Measurements from ENCODE around the gene ZBTB48. TPM values are rescaled to one million over a fixed set of nuclear protein-coding genes. Genes with fewer than 3 reads are reported as not detected.

Gene ZBTB48
- total RNA-seq, 2 experiments from 2014 or later: 23.2 to 26.0 TPM

DNA sequence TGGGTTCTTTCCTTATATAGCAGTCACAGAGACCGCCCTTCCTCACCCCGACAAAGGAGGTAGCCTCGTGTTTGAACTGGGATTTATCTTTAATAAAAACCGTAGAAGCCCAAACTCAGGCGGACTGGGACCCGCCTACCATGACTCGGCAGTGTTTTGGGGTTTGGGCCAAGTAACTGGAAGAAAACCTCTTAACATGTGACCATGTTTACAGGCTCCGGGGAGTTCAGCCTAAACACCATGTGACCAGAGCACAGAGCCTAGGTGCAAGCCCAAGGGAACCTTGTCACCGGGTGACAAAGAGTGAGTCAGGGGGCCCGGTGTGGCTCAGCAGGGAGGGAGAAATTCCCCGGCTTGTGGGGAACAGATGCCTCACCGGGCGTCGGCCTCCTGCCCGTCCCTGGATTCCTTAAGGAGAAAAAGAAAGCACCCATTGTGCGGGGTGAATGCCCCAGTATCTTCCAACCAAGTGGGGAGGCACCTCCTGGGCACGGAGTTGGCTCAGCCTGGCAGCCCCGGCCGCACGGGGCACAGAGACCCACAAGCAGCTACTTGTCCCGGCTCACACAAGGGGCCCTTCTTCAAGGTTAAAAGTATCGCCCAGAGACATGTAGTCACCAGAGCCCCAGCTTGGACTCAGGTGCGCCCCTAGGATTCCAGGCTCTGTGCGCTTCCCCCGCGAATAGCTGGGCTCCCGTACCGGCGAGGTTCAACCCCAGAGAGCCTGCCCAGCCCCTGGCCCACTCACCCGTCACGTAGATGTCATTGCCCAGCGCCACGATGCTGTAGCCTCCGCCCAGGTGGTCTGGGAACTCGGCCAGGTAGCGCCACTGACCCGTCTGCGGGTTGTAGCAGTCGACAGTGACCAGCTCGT, 21.5 kb downstream of the ZBTB48 start:
- Mint-ChIP-seq H3K36me3 (ENCODE audit: low read depth) (peaks cover 26% of the 10 kb centered on the region), H3K4me3 (peak overlapping the region; percentile 97), H3K27me3 (no peaks in the 10 kb centered on the region), H3K27ac (peak overlapping the region; percentile 94), H3K4me1 (peaks cover 40% of the 10 kb centered on the region), H3K9me3 (ENCODE audit: low read depth) (no peaks in the 10 kb centered on the region)
- CTCF ChIA-PET: interaction anchor here (0.5 to 3.6 kb wide), 7 partner anchors 12 to 84 kb away, joined by 3 to 14 read pairs (median 3); partner anchors contain the start of genes NOL9, PHF13 and ZBTB48
- ATAC-seq (peak; percentile 80), DNase-seq (peak; percentile 94)
- intact Hi-C loops (cut with DNase I, micrococcal nuclease): loop anchor here (1.0 to 10.0 kb wide), 10 partner anchors 12 to 1364 kb away; partner anchors contain the start of genes NOL9 (in 2 of the 2), ICMT (in 1 of the 2), NPHP4 (in 1 of the 2) and PARK7 (in 1 of the 2)
- POLR2A ChIA-PET: interaction anchor here (0.6 to 1.6 kb wide), 7 partner anchors 10 to 26 kb away, joined by 3 to 6 read pairs (median 4); partner anchors contain the start of genes PHF13 and ZBTB48

- intact Hi-C loops (cut with DNase I, micrococcal nuclease): loop anchor here (1.0 to 10.0 kb wide), 16 partner anchors 11 to 1363 kb away; partner anchors contain the start of genes CAMTA1 (in 2 of the 2), NOL9 (in 2 of the 2), DNAJC11 (in 1 of the 2) and ICMT (in 1 of the 2)
- ATAC-seq (peak; percentile 25), DNase-seq (peak; percentile 60)
- H3K9me3 Mint-ChIP-seq (ENCODE audit: low read depth): no peaks in the 10 kb centered on the region
- H3K36me3 Mint-ChIP-seq (ENCODE audit: low read depth): peaks cover 23% of the 10 kb centered on the region
- H3K4me3 Mint-ChIP-seq: peak overlapping the region; percentile 97
- no peaks in the 10 kb centered on the region for H3K27me3 Mint-ChIP-seq
- POLR2A ChIA-PET: interaction anchor here (0.6 to 1.6 kb wide), 5 partner anchors 10 to 208 kb away, joined by 3 to 6 read pairs (median 4); partner anchors contain the start of genes ACOT7 and PHF13
- CTCF ChIA-PET: interaction anchor here (0.6 to 3.6 kb wide), 5 partner anchors 12 to 48 kb away, joined by 3 to 14 read pairs (median 3); partner anchors contain the start of genes NOL9, PHF13 and ZBTB48
- H3K27ac Mint-ChIP-seq: peak overlapping the region; percentile 94
- peaks cover 35% of the 10 kb centered on the region for H3K4me1 Mint-ChIP-seq
Measured at GRCh38 chr1:6601923-6602668, 22.3 kb downstream of the ZBTB48 start.

DNA sequence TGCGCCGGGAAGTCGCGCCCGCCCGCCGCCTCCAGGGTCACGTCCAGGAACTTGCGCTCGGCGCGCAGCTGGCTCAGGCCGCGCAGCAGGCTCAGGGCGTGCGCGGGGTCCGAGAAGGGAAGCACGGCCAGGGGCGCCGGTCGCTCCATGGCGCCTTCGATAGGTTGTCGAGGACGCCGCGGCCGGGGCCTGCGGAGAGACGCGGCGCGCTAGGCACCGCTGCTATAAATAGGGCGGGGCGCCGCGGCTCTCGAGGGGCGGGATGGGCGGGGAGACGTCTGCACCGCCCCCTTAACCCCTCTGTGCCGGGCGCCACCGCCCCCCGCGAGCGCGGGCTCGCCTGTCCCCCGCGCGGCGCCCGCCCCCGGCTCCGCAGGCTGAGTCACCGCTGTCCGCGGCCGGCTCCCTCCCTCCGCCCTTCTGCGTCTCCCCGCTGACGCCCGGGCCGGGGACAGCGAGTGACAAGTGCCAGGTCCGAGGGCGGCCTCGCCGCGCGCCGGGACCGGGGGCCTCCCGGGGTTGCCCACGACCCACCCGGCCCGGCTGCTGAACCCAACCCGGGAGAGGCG, 23.0 kb downstream of the ZBTB48 start, which contains the start of gene KLHL21:
Gene KLHL21, minus strand, starts transcription at position 201 of the 569 bp plus-strand sequence. Its CDS starts 52 bp downstream, at position 149.
- intact Hi-C loops (cut with DNase I, micrococcal nuclease): loop anchor here (1.0 to 10.0 kb wide), 14 partner anchors 11 to 1362 kb away; partner anchors contain the start of genes CAMTA1 (in 2 of the 2), ACOT7 (in 1 of the 2), DNAJC11 (in 1 of the 2) and ICMT (in 1 of the 2)
- no peaks in the 10 kb centered on the region for H3K9me3 Mint-ChIP-seq (ENCODE audit: low read depth)
- ATAC-seq (peak; percentile 45), DNase-seq (peak; percentile 93)
- H3K4me3 Mint-ChIP-seq: peak within 1 kb of the TSS; percentile 97
- peak within 1 kb of the TSS; percentile 95 for H3K27ac Mint-ChIP-seq
- H3K4me1 Mint-ChIP-seq: peaks cover 30% of the 10 kb centered on the region
- ChIA-PET CTCF (interaction anchor here (1.4 kb wide), 2 partner anchors 10 to 43 kb away, joined by 6 to 11 read pairs; no protein-coding TSS in a partner anchor), POLR2A (interaction anchor here (0.7 to 1.6 kb wide), 4 partner anchors 9 to 209 kb away, joined by 3 to 6 read pairs (median 4); partner anchors contain the start of genes ACOT7 and PHF13)
- peaks cover 17% of the 10 kb centered on the region for H3K36me3 Mint-ChIP-seq (ENCODE audit: low read depth)
- H3K27me3 Mint-ChIP-seq: no peaks in the 10 kb centered on the region

DNA sequence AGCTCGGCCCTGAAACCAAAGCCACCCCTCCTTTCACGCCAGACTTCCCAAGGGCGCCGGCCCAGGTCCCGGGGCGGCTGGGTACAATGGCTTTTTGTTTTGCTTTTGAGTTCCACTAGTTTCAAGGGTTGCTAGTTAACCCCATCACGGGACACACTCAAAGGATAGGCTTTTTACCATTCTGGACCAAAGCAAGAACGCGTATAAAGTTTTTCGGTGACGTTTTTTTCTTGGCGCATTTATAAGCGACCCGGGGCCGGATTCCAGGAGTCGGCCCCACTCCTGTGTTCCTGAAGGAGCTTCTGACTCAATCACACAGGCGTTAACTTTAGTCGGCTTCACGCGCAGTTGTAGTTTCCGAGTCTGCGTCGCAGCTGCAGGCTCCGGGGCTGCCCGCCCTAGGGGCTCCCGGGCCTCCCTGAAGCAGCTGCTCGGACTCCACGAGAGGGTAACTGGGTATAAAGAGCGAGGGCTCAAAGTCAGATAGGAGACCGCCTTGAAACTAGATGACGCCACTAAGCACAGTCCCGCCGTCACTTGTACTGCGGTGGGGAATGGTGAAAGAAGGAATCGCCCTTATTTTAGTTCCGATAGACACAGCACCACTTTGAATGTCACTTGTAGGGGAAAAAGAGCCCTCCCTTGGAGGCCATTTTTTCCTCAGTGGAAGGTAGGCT, 23.6 kb downstream of the ZBTB48 start:
- POLR2A ChIA-PET: interaction anchor here (0.6 to 1.2 kb wide), 4 partner anchors 9 to 21 kb away, joined by 3 to 6 read pairs (median 4); partner anchors contain the start of gene THAP3
- H3K27me3 Mint-ChIP-seq: no peaks in the 10 kb centered on the region
- no peaks in the 10 kb centered on the region for H3K9me3 Mint-ChIP-seq (ENCODE audit: low read depth)
- peak overlapping the region; percentile 95 for H3K27ac Mint-ChIP-seq
- H3K4me3 Mint-ChIP-seq: peak overlapping the region; percentile 70
- CTCF ChIA-PET: interaction anchor here (1.2 to 1.4 kb wide), 2 partner anchors 9 to 13 kb away, joined by 3 to 11 read pairs; no protein-coding TSS in a partner anchor
- H3K36me3 Mint-ChIP-seq (ENCODE audit: low read depth): peaks cover 14% of the 10 kb centered on the region
- peaks cover 27% of the 10 kb centered on the region for H3K4me1 Mint-ChIP-seq
- ATAC-seq: peak; percentile 21
- intact Hi-C loops (cut with DNase I, micrococcal nuclease): loop anchor here (1.0 to 10.0 kb wide), 12 partner anchors 10 to 1361 kb away; partner anchors contain the start of genes ACOT7 (in 1 of the 2), CAMTA1 (in 1 of the 2), ICMT (in 1 of the 2) and NOL9 (in 1 of the 2)
- peak; percentile 73 for DNase-seq

- H3K27me3 Mint-ChIP-seq: no peaks in the 10 kb centered on the region
- ChIA-PET CTCF (interaction anchor here (0.7 to 1.4 kb wide), 4 partner anchors 8 to 115 kb away, joined by 3 to 11 read pairs (median 4); no protein-coding TSS in a partner anchor), POLR2A (interaction anchor here (0.6 to 1.2 kb wide), 4 partner anchors 8 to 21 kb away, joined by 3 to 6 read pairs (median 4); partner anchors contain the start of gene THAP3)
- intact Hi-C loops (cut with DNase I, micrococcal nuclease): loop anchor here (1.0 to 10.0 kb wide), 12 partner anchors 9 to 1361 kb away; partner anchors contain the start of genes ACOT7 (in 1 of the 2), CAMTA1 (in 1 of the 2), ICMT (in 1 of the 2) and NOL9 (in 1 of the 2)
- ATAC-seq (no peak), DNase-seq (peak; percentile 48)
- peaks cover 21% of the 10 kb centered on the region for H3K4me1 Mint-ChIP-seq
- peak overlapping the region; percentile 95 for H3K27ac Mint-ChIP-seq
- H3K9me3 Mint-ChIP-seq (ENCODE audit: low read depth): no peaks in the 10 kb centered on the region
- peak overlapping the region; percentile 70 for H3K4me3 Mint-ChIP-seq
- H3K36me3 Mint-ChIP-seq (ENCODE audit: low read depth): peaks cover 14% of the 10 kb centered on the region
Measured at GRCh38 chr1:6603915-6604558, 24.2 kb downstream of the ZBTB48 start.

DNA sequence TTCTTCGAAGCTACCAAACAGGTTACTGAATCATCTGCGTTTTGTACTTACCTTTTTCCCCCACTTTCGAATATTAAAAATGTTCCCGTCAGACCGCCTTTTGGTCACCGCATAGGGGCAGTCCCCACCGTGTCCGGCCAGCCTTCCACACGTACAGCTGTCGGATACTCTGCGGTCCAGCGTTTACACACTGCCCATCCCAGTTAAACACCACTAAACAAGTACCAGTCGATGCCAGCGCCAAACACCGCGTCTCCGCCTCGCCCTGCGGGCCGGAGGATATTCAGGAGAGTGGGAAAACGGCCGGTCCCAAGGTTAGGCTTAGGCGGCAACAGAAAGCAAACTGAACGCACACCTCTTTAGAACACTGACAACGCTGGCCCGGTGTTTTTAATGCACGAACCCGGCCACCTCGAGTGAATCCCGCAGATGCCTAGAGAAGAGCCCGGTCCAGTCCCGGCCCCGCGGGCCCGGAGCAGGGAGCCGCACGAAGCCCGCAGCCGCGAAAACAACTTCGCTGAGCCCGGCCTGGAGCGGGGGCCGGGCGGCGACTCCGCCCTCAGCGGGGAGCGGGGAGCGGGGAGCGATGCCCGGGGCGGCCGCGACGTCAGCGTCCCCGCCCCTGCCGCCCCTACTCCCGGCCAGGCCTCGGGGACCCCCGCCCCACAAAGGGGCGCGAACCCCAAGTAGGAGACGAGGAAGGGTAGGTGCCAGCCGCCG, 33.0 kb downstream of the ZBTB48 start:
- peak overlapping the region; percentile 87 for H3K27ac Mint-ChIP-seq
- H3K4me3 Mint-ChIP-seq: peak overlapping the region; percentile 80
- H3K27me3 Mint-ChIP-seq: no peaks in the 10 kb centered on the region
- no peak for DNase-seq
- ChIA-PET POLR2A (interaction anchor here (0.8 to 1.2 kb wide), 4 partner anchors 9 to 12 kb away, joined by 3 to 6 read pairs (median 4); partner anchors contain the start of gene KLHL21), CTCF (interaction anchor here (1.7 kb wide), 1 partner anchor 9 kb away, joined by 11 read pairs; no protein-coding TSS in a partner anchor)
- peaks cover 20% of the 10 kb centered on the region for H3K4me1 Mint-ChIP-seq
- intact Hi-C loops (cut with DNase I, micrococcal nuclease): loop anchor here (1.0 kb wide), 9 partner anchors 10 to 414 kb away; partner anchors contain the start of genes CAMTA1 (in 1 of the 2), DNAJC11 (in 1 of the 2), NOL9 (in 1 of the 2) and RPL22 (in 1 of the 2)
- H3K9me3 Mint-ChIP-seq (ENCODE audit: low read depth): no peaks in the 10 kb centered on the region
- H3K36me3 Mint-ChIP-seq (ENCODE audit: low read depth): peaks cover 5% of the 10 kb centered on the region
- peak; percentile 40 for ATAC-seq

GRCh38 chr1:6613361-6614018, 33.7 kb downstream of the ZBTB48 start, which contains the start of gene PHF13:
TSS of gene PHF13 (plus strand) at chr1:6613731. CDS start at chr1:6614067, 336 bp downstream.
- CTCF ChIA-PET: interaction anchor here (1.1 kb wide), 1 partner anchor 12 kb away, joined by 3 read pairs; no protein-coding TSS in a partner anchor
- H3K27me3 Mint-ChIP-seq: no peaks in the 10 kb centered on the region
- intact Hi-C loops (cut with DNase I, micrococcal nuclease): loop anchor here (1.0 kb wide), 9 partner anchors 10 to 414 kb away; partner anchors contain the start of genes CAMTA1 (in 1 of the 2), DNAJC11 (in 1 of the 2), NOL9 (in 1 of the 2) and RPL22 (in 1 of the 2)

More at GRCh38 chr1:6613361-6614018, 33.7 kb downstream of the ZBTB48 start, which contains the start of gene PHF13:
- POLR2A ChIA-PET: interaction anchor here (0.8 to 1.2 kb wide), 2 partner anchors 9 to 12 kb away, joined by 4 to 6 read pairs; no protein-coding TSS in a partner anchor
- Mint-ChIP-seq H3K4me1 (peaks cover 20% of the 10 kb centered on the region), H3K36me3 (ENCODE audit: low read depth) (peaks cover 6% of the 10 kb centered on the region), H3K4me3 (peak within 1 kb of the TSS; percentile 80), H3K27ac (peak within 1 kb of the TSS; percentile 87), H3K9me3 (ENCODE audit: low read depth) (no peaks in the 10 kb centered on the region)
- DNase-seq (peak; percentile 100), ATAC-seq (peak; percentile 98)

All from activated CD4-positive, alpha-beta T cell treated with anti-CD3 and anti-CD28 coated beads for 36 hours (primary cell).